DMS 273 treated with DMSO at 0.1 percent for 48 hours (cell line): Measurements from ENCODE around the gene TRIM67.

Experiments
- DNase-seq: peaks from one replicate; lab custom pipeline; 2025; lab: John Stamatoyannopoulos, UW

Gene TRIM67

DNA sequence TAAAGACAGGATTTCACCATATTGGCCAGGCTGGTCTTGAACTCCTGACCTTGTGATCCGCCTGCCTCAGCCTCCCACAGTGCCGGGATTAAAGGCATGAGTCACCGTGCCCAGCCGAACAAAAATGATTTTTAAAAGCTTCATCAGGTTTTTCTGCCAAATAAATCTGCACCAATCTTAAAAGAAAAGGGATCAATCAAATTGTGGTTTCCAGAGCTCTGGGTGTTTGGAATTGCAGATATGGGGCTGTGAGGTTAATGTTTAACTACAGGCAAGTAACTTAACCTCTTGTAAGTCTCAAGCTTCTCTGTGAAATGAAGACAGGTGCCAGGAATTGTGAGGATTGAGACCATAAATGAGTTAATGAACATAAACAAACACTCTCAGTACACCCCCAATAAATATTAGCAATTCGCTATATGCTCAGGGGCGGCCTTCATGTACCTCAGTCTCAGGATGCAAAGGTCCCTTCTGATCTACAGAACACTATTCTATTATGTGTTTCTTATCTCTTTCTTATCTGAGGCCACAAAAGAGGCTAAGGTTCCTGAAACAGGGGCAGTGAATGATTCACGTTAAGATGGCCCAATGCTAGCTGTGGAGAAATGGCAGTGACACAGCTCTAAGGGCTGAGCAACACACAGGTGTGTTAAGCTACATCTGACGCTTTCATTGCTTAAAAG, 72.0 kb downstream of the TRIM67 start:
- DNase-seq = no peak

DNA sequence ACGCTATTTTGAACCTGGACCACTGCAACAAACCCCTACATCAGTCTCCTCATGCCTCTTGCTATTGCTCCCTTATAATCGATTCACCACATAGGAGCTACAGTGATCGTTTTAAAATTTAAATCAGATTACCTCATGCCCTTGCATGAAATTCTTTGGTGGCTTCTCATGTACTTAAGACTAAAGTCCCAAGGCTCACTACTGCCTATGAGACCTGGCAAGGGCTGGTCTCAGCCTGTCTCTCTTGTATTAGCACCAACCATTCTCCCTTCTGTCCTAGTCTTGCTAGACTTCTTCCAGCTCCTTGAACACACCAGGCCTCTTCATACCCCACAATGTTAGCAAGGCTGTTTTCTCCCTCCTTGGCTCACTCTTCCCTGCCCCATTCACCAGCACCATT, 72.6 kb downstream of the TRIM67 start:
- DNase-seq = no peak

GRCh38 chr1:231235526-231236207, 73.8 kb downstream of the TRIM67 start:
- no peak for DNase-seq

DNA sequence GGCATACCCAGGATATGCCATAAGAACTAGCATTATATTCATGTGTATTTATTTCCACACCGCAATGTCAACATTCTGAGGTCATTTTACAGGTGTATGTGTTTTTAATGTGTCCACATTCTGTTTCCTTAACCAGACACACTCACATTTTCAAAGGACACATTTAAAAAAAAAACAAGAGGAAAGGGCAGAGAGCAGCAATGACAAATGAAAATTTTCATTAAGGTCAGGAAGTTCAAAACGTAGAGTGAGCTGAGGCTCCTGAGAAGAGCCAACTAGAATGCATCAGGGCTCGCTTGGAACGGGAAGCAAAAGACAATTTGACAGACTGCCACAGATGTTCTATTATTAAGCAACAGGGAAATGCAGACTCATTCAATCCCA, 74.3 kb downstream of the TRIM67 start:
- no peak for DNase-seq

- DNase-seq = no peak
Observed at GRCh38 chr1:231236938-231237337, 75.1 kb downstream of the TRIM67 start.

GRCh38 chr1:231238298-231238697, 76.4 kb downstream of the TRIM67 start:
- DNase-seq = no peak

- no peak for DNase-seq
Observed at GRCh38 chr1:231240531-231240882, 78.6 kb downstream of the TRIM67 start.

DNA sequence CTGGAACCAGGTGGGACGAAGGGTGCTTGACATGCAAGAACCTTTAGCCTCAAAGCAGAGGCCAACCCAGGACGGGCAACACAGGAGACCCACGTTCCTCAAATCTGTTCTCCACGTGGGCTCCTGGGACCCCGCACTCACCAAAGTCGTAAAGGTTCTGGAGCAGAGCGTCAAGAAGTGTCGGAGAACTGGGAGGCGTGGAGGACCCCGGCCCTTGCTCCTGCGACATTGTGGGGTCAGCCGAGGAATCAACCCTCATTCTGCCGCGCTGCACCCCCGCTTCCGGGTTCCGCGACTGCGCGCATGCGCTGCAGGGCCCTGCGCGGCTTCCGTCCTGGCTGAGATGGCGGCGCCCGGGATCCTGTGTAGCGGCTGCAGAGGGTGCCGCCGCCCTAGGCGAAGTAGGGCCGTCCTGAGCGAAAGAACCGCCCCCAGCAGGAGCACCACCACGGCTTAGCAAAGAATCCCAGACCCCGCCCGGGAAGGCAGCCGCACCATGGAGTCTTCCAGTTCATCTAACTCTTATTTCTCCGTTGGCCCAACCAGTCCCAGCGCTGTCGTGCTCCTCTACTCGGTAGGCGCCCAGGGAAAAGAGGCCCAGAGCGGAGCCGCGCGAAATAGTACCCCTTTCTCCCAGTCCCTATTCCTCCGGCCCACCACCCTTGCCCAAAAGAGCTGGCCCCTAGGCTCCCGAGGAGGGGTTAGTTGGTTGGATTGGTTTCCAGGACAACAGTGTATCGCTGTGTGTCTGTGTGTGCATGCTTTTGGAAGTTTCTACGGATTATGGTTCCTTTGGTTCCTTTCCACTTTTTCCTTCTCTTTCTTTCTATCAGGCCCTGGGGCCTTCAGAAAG, 79.3 kb downstream of the TRIM67 start, which contains the start of gene GNPAT:
GNPAT (plus strand) TSS at position 330 of the 853 bp plus-strand sequence; CDS start at position 497, 167 bp downstream.
- peak; percentile 66 for DNase-seq

- no peak for DNase-seq
Observed at GRCh38 chr1:231241750-231242149, 79.9 kb downstream of the TRIM67 start.

DNA sequence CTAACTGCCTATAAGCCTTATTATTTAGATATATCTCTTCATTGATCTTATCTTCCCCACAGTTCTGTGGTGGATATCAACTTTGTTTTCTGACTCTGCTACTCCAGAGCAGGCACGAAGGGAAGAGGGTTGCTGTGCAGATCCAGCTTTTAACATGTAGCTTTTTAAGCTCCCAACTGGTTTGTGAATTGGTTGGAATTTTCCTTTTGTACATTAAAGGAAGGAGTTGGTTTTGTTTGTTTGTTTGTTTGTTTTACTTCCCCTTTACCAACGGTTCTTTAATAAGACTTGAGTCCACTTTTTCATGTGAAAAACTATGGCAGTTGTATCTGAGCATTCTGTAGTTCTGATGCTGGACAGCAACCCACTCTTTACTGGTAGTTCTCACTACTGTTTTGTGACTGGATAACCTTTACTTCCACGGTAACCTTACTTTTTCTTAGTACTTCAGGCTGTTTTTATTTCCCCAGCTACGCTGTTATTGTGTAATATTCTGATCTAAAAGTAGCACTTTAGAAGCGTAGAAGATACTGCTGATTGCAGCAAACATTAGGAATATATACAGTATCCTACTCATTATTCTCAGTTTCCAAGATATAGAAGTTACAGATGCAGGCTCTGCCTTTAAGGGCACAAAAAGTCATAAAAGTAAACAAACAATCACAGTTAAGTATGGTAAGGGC, 80.8 kb downstream of the TRIM67 start:
- no peak for DNase-seq

DNA sequence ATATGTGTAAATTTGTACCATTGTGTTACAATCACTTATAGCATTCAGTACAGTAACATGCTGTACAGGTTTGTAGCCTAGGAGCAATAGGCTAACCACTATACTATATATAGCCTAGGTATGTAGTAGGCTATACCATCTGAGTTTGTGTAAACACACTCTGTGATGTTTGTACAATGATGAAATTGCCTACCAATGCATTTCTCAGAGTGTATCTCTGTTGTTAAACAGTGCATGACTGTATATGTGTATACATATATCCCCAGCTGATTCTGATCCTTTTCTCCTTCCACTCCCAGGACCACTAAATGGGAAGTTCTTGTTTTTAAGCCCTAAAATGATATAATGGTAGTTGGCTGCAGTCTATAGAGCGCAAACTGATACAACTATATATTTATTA, 86.9 kb downstream of the TRIM67 start:
- no peak for DNase-seq

DNA sequence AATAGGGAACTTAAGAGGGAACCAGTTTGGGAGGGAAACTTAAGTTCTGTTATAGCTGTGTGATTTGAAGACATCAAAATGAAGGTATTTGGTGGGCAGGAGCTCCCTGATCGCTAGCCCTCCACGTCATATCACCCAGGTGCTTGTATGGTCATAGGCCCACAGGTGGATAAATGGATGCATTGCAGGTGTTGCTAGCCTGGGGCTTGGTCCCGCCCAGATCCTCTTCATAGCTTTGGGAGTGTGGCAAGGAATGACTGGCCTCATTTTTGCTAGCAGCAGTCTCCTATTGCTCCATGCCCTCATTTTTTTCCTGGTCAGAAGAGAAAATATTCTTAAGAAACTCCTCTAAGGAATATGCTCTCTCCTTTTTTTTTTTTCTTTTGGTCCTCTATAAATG, 90.5 kb downstream of the TRIM67 start:
- no peak for DNase-seq

DNA sequence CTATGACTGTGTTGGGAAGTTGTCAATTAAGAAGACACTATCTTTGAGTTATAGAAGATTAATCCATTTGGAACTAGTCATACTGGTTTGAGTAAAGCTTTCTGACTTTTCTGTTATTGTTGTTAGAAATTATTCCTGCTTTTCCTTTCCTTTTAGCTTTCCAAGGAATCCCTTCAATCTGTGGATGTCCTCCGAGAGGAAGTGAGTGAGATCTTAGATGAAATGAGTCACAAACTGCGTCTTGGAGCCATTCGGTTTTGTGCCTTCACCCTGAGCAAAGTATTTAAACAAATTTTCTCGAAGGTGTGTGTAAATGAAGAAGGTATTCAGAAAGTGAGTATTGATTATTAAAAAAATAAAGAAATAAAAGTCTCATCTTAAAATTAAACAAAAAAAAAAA, 98.5 kb downstream of the TRIM67 start:
- DNase-seq = no peak

DNA sequence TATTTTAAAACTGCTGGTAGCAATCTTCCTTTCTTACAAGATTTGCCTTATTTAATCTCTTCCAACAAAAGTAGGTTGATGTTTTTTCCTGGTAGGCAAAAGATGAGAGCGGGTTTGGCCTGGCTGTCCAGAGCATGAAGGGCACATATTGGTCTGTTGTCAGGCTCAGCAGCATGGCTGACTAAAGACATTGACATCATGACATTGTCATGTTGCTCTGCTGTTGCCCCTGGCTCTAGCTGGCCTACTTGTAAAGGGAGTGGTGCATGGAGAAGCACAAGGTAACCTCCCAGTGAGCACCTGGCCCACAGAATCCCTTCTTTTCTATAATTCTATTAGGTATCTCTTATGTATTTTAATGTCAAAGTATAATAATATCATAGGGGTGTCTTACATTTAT, 102.8 kb downstream of the TRIM67 start:
- no peak for DNase-seq

DNA sequence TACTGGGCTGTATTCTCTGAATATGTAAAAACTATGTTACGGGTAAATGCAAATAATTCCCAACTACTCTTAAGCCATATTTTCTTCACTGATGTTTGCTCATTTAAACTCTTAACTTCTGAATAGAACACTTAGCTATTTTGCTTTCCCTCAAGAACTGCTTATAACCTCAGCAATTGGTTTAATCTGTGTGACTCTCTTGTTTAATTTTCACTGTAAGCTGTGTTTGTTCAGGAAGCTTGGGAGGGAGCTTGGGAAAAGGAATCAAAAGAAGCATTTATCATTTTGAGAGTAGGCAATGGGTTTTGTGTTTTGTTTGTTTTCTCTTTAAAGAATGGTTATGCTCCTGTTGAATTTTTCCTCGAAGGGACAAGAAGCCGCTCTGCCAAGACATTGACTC, 103.5 kb downstream of the TRIM67 start:
- no peak for DNase-seq

- DNase-seq = no peak
Observed at GRCh38 chr1:231266811-231267322, 105.0 kb downstream of the TRIM67 start.
